Sigmoid colon (tissue), 7 donors: ENCODE data around the gene ATP5ME. TPM values are rescaled to one million over a fixed set of nuclear protein-coding genes. Genes with fewer than 3 reads are reported as not detected.

Experiments
- DNase-seq: peaks from one replicate; pipeline ENCODE4 v3.0.0-alpha.2; 2019
- H3K27ac ChIP-seq, 4 donors: fragments of 200-600 bp; sonication (generic); one replicate each; pipeline ENCODE4 v1.5.1; 2016 to 2019; ENCODE audit warnings: mild to moderate bottlenecking in 1 of 4
- H3K27me3 ChIP-seq, 3 donors: fragments of 200-600 bp; sonication (generic); one replicate each; pipeline ENCODE4 v1.5.1; 2019; ENCODE audit warnings: mild to moderate bottlenecking in 1 of 3
- H3K36me3 ChIP-seq, 4 donors: fragments of 200-600 bp; sonication (generic); one replicate each; pipeline ENCODE4 v1.5.1; 2016 to 2019
- H3K4me1 ChIP-seq, 4 donors: fragments of 200-600 bp; sonication (generic); one replicate each; pipeline ENCODE4 v1.5.1; 2017 to 2019
- H3K4me3 ChIP-seq, 4 donors: fragments of 200-600 bp; sonication (generic); one replicate each; pipeline ENCODE4 v1.5.1; 2017 to 2019; ENCODE audit warnings: mild to moderate bottlenecking in 2 of 4, moderate library complexity in 1 of 4
- H3K9me3 ChIP-seq, 4 donors: fragments of 200-600 bp in 3 of 4; sonication (generic) in 3 of 4; one replicate each; pipeline versions ENCODE4 v1.5.1 to v1.6.1; 2013 to 2019
- CTCF ChIP-seq, 4 experiments: fragments of 450-650 bp in 3 of 4; fragments of 200-600 bp in 1 of 4; IDR thresholded peaks; one replicate each; pipeline ENCODE4 v1.5.1; 2016 to 2019; ENCODE audit warnings: antibody characterized with exemption in 4 of 4, mild to moderate bottlenecking in 3 of 4, moderate library complexity in 2 of 4
- EP300 ChIP-seq, 4 donors: sonication (generic); formaldehyde crosslinking; IDR thresholded peaks; one replicate each; pipeline ENCODE4 v1.6.1; 2017; ENCODE audit warnings: antibody characterized with exemption in 4 of 4
- POLR2A ChIP-seq, 2 donors: fragments of 450-650 bp; IDR thresholded peaks; one replicate each; pipeline ENCODE4 v1.6.1; 2016; ENCODE audit warnings: antibody characterized with exemption in 2 of 2, mild to moderate bottlenecking in 2 of 2, moderate library complexity in 2 of 2
- POLR2AphosphoS5 ChIP-seq, 4 donors: sonication (generic); formaldehyde crosslinking; IDR thresholded peaks; one replicate each; pipeline ENCODE4 v1.6.1; 2017; ENCODE audit warnings: antibody characterized with exemption in 4 of 4
- WGBS, 2 donors: extraction: QIAGEN DNeasy Blood & Tissue Kit; methylation state at CpG; one replicate each; pipeline ENCODE4 v1.1.7; 2013; 5-methylcytosine and 5-hydroxymethylcytosine counted together
- intact Hi-C: fragments of 100-400 bp; cut with DNase I; formaldehyde crosslinking; loops from one replicate; pipeline ENCODE4 v1.15.1; 2023
- polyA plus RNA-seq, 3 donors: library from polyadenylated mRNA; stranded (reverse); fragments of 200-250 nt; gene quantifications; one replicate each; pipeline ENCODE4 v1.2.3, GENCODE V29; 2013
- total RNA-seq, 4 donors: library from RNA; depleted of rRNA; stranded (reverse); fragments of >200 nt; gene quantifications; one replicate each; pipeline ENCODE4 v1.1.0, GENCODE V29; 2016
- donor health status: healthy with polysubstance abuse.
- donor health status: Bipolar disorder and iron deficiency.
- donor health status: healthy.

Gene ATP5ME
- total and polyA plus RNA-seq, 7 donors: 104 to 1,302 (median 244) TPM

GRCh38 chr4:624705-625590 is 49.1 kb downstream of the ATP5ME start, which contains the start of gene PDE6B:
PDE6B (plus strand) TSS chr4:625573; CDS start chr4:625627, 54 bp downstream.
- Histone ChIP-seq H3K4me3 (no peak within 1 kb of the TSS), H3K9me3 (no peaks in the 10 kb centered on the region), H3K27ac (no peak within 1 kb of the TSS), H3K27me3 (peaks cover 0 to 35% (median 9%) of the 10 kb centered on the region in 3 donors), H3K4me1 (no peaks in the 10 kb centered on the region), H3K36me3 (no peaks in the 10 kb centered on the region)
- 78 to 81% methylated on average over 21 of the region's 21 CpGs for WGBS, 2 donors
- intact Hi-C loops: no loop called here
- TF ChIP-seq EP300 (IDR thresholded peaks at IDR 0.05): no peak
- TF ChIP-seq POLR2A (IDR thresholded peaks at IDR 0.05): no peak
- no peak for TF ChIP-seq CTCF (IDR thresholded peaks at IDR 0.05)
- no peak for TF ChIP-seq POLR2AphosphoS5 (IDR thresholded peaks at IDR 0.05)
- no peak for DNase-seq

GRCh38 chr4:623914-624566 is 50.0 kb downstream of the ATP5ME start:
- intact Hi-C loops: no loop called here
- WGBS, 2 donors: 54 to 66% methylated on average over 29 of the region's 29 CpGs
- H3K27me3 ChIP-seq: peaks cover 0 to 30% (median 7%) of the 10 kb centered on the region in 3 donors
- H3K27ac ChIP-seq: no peak overlapping the region
- H3K4me3 ChIP-seq: no peak overlapping the region
- H3K4me1 ChIP-seq: no peaks in the 10 kb centered on the region
- no peak for DNase-seq
- H3K9me3 ChIP-seq: no peaks in the 10 kb centered on the region
- H3K36me3 ChIP-seq: no peaks in the 10 kb centered on the region
- TF ChIP-seq POLR2AphosphoS5 (IDR thresholded peaks at IDR 0.05): no peak
- TF ChIP-seq EP300 (IDR thresholded peaks at IDR 0.05): no peak
- TF ChIP-seq CTCF (IDR thresholded peaks at IDR 0.05): no peak
- TF ChIP-seq POLR2A (IDR thresholded peaks at IDR 0.05): no peak

GRCh38 chr4:622996-623913 is 50.8 kb downstream of the ATP5ME start:
- H3K4me1 ChIP-seq: no peaks in the 10 kb centered on the region
- TF ChIP-seq POLR2A (IDR thresholded peaks at IDR 0.05) (no peak), POLR2AphosphoS5 (IDR thresholded peaks at IDR 0.05) (no peak), EP300 (IDR thresholded peaks at IDR 0.05) (no peak), CTCF (IDR thresholded peaks at IDR 0.05) (no peak)
- intact Hi-C loops: no loop called here
- H3K27me3 ChIP-seq: peaks cover 0 to 24% (median 0%) of the 10 kb centered on the region in 3 donors
- no peaks in the 10 kb centered on the region for H3K36me3 ChIP-seq
- no peaks in the 10 kb centered on the region for H3K9me3 ChIP-seq
- WGBS, 2 donors: 77 to 78% methylated on average over 24 of the region's 24 CpGs
- no peak for DNase-seq
- H3K27ac ChIP-seq: no peak overlapping the region
- no peak overlapping the region for H3K4me3 ChIP-seq

Other genes with a start within 250 kb of the ATP5ME start
- 10 to 100 TPM; 19.0 to 25.5 (median 21.5) TPM for gene ZNF721, start 175.1 kb downstream of the ATP5ME start, total RNA-seq
- gene ZNF721, start 175.1 kb downstream of the ATP5ME start, polyA plus RNA-seq: 10 to 100 TPM in 1 of 3 donors, 1 to 10 TPM in 2; 6.2 to 11.1 (median 7.2) TPM
- 10 to 100 TPM; 32.1 to 71.2 (median 46.7) TPM for gene PIGG, start 175.1 kb downstream of the ATP5ME start, total RNA-seq
- 10 to 100 TPM in 1 of 3 donors, 1 to 10 TPM in 2; 6.0 to 38.0 (median 9.7) TPM for gene PIGG, start 175.1 kb downstream of the ATP5ME start, polyA plus RNA-seq
- under 1 TPM in 2 of 4 donors, not detected in 2; 0.36 to 0.41 TPM for gene TMEM271, start 98.0 kb downstream of the ATP5ME start, total RNA-seq
- under 1 TPM in 1 of 3 donors, not detected in 2; 0.06 TPM for gene TMEM271, start 98.0 kb downstream of the ATP5ME start, polyA plus RNA-seq
- gene PDE6B, start 48.7 kb downstream of the ATP5ME start, total RNA-seq: 1 to 10 TPM in 2 of 4 donors, under 1 TPM in 1, not detected in 1; 0.41 to 5.4 (median 2.6) TPM
- gene PDE6B, start 48.7 kb downstream of the ATP5ME start, polyA plus RNA-seq: 1 to 10 TPM in 1 of 3 donors, under 1 TPM in 2; under 0.01 to 4.1 (median 0.46) TPM
- 10 to 100 TPM in 2 of 4 donors, 1 to 10 TPM in 2; 5.7 to 11.7 (median 9.8) TPM for gene MYL5, start 266 bp upstream of the ATP5ME start, total RNA-seq
- gene MYL5, start 266 bp upstream of the ATP5ME start, polyA plus RNA-seq: 10 to 100 TPM; 19.2 to 29.7 (median 28.7) TPM
- gene SLC49A3, start 14.9 kb upstream of the ATP5ME start, total RNA-seq: 1 to 10 TPM; 3.9 to 5.0 (median 4.5) TPM
- 1 to 10 TPM; 2.4 to 6.4 (median 4.6) TPM for gene SLC49A3, start 14.9 kb upstream of the ATP5ME start, polyA plus RNA-seq
- 10 to 100 TPM; 26.4 to 60.1 (median 40.2) TPM for gene PCGF3, start 31.6 kb upstream of the ATP5ME start, total RNA-seq
- 10 to 100 TPM; 15.6 to 52.9 (median 24.5) TPM for gene PCGF3, start 31.6 kb upstream of the ATP5ME start, polyA plus RNA-seq
- gene CPLX1, start 151.9 kb upstream of the ATP5ME start, total RNA-seq: 1 to 10 TPM in 1 of 4 donors, under 1 TPM in 3; 0.36 to 1.7 (median 0.45) TPM
- gene CPLX1, start 151.9 kb upstream of the ATP5ME start, polyA plus RNA-seq: 1 to 10 TPM in 2 of 3 donors, under 1 TPM in 1; 0.23 to 3.0 (median 2.8) TPM